Naive B cell (primary cell): Measurements from ENCODE around the gene CHST3. TPM values are rescaled to one million over a fixed set of nuclear protein-coding genes. Genes with fewer than 3 reads are reported as not detected.
"Not testable (repeated sequence)": the region's sequence is repeated elsewhere in the genome, so short reads cannot be mapped to it uniquely, and the experiment has no call there.

ENCODE experiments used
- ATAC-seq, 2 donors: fragments of 150-1000 bp; cut with Tn5 transposase; 2 replicates each; pipeline ENCODE4 v1.10.0; 2021; ENCODE audit warnings: low read depth in 2 of 2, mild to moderate bottlenecking in 2 of 2, moderate library complexity in 2 of 2
- DNase-seq: peaks from one replicate; pipeline ENCODE4 v3.0.0; 2022
- H3K27ac Mint-ChIP-seq, 6 donors: one replicate each; pipeline ENCODE4 v1.8.0; 2020 to 2022; ENCODE audit warnings: mild to moderate bottlenecking in 6 of 6, mixed read lengths in 6 of 6, moderate library complexity in 5 of 6, inconsistent platforms in 2 of 6
- H3K27me3 Mint-ChIP-seq, 3 donors: one replicate each; pipeline ENCODE4 v1.8.0; 2021 to 2022; ENCODE audit warnings: mixed read lengths in 3 of 3, mild to moderate bottlenecking in 1 of 3
- H3K36me3 Mint-ChIP-seq, 2 donors: one replicate each; pipeline ENCODE4 v1.8.0; 2020 to 2022; ENCODE audit warnings: mixed read lengths in 2 of 2, inconsistent platforms in 1 of 2, mild to moderate bottlenecking in 1 of 2
- H3K4me1 Mint-ChIP-seq, 3 donors: one replicate each; pipeline ENCODE4 v1.8.0; 2020 to 2022; ENCODE audit warnings: mixed read lengths in 3 of 3, inconsistent platforms in 1 of 3, mild to moderate bottlenecking in 1 of 3, moderate library complexity in 1 of 3
- H3K4me3 Mint-ChIP-seq, 8 donors: one replicate each; pipeline ENCODE4 v1.8.0; 2020 to 2022; ENCODE audit warnings: mild to moderate bottlenecking in 8 of 8, mixed read lengths in 8 of 8, moderate library complexity in 8 of 8, inconsistent platforms in 2 of 8
- H3K9me3 Mint-ChIP-seq, 7 donors: one replicate each; pipeline ENCODE4 v1.8.0; 2020 to 2022; ENCODE audit warnings: mixed read lengths in 7 of 7, mild to moderate bottlenecking in 5 of 7, inconsistent platforms in 2 of 7, moderate library complexity in 1 of 7
- polyA plus RNA-seq, 6 donors: library from polyadenylated mRNA; unstranded; fragments of 300-500 nt; fragmentation: Illumina TruSeq; gene quantifications; one replicate each; pipeline ENCODE4 v1.2.3, GENCODE V29; 2021; ENCODE audit warnings: low read depth in 6 of 6

Gene CHST3
- polyA plus RNA-seq, 6 donors from 2014 or later = not detected

GRCh38 chr10:71959526-71959925, 4.7 kb upstream of the CHST3 start:
- Mint-ChIP-seq H3K9me3 (peaks cover 8 to 21% (median 18%) of the 10 kb centered on the region in 7 donors), H3K27me3 (peaks cover 25 to 57% (median 33%) of the 10 kb centered on the region in 3 donors), H3K4me1 (peaks cover 0 to 14% (median 8%) of the 10 kb centered on the region in 3 donors), H3K36me3 (peaks cover 0 to 15% of the 10 kb centered on the region in 2 donors), H3K4me3 (no peak overlapping the region), H3K27ac (no peak overlapping the region)
- no peak for DNase-seq
- no peak for ATAC-seq

GRCh38 chr10:71961831-71962230, 2.4 kb upstream of the CHST3 start:
- Mint-ChIP-seq H3K36me3 (peaks cover 0 to 15% of the 10 kb centered on the region in 2 donors), H3K9me3 (peaks cover 0 to 4% (median 3%) of the 10 kb centered on the region in 7 donors), H3K27me3 (peaks cover 47 to 68% (median 48%) of the 10 kb centered on the region in 3 donors), H3K4me3 (peak overlapping the region in 1 of 8 donors; percentile 35), H3K27ac (peak overlapping the region in 1 of 6 donors; percentile 38), H3K4me1 (peaks cover 6 to 28% (median 12%) of the 10 kb centered on the region in 3 donors)
- DNase-seq (no peak), ATAC-seq (no peak)

GRCh38 chr10:71962901-71963300, 1.3 kb upstream of the CHST3 start:
- H3K4me1 Mint-ChIP-seq = peaks cover 6 to 28% (median 9%) of the 10 kb centered on the region in 3 donors
- peak overlapping the region in 5 of 8 donors; percentile 4 to 65 (median 43) for H3K4me3 Mint-ChIP-seq
- no peak overlapping the region for H3K27ac Mint-ChIP-seq
- DNase-seq (no peak), ATAC-seq (no peak)
- peaks cover 0 to 4% (median 2%) of the 10 kb centered on the region in 7 donors for H3K9me3 Mint-ChIP-seq
- peaks cover 0 to 15% of the 10 kb centered on the region in 2 donors for H3K36me3 Mint-ChIP-seq
- peaks cover 54 to 70% (median 56%) of the 10 kb centered on the region in 3 donors for H3K27me3 Mint-ChIP-seq

GRCh38 chr10:71963351-71964097, 671 bp upstream of the CHST3 start:
- peaks cover 0 to 4% (median 2%) of the 10 kb centered on the region in 7 donors for H3K9me3 Mint-ChIP-seq
- H3K4me1 Mint-ChIP-seq = peaks cover 6 to 25% (median 9%) of the 10 kb centered on the region in 3 donors
- no peak overlapping the region for H3K27ac Mint-ChIP-seq
- DNase-seq = no peak
- no peak for ATAC-seq
- H3K27me3 Mint-ChIP-seq = peaks cover 60 to 72% (median 62%) of the 10 kb centered on the region in 3 donors
- peak overlapping the region in 4 of 8 donors; percentile 2 to 65 (median 24) for H3K4me3 Mint-ChIP-seq
- peaks cover 0 to 15% of the 10 kb centered on the region in 2 donors for H3K36me3 Mint-ChIP-seq

- ATAC-seq (no peak), DNase-seq (no peak)
- H3K4me1 Mint-ChIP-seq = peaks cover 4 to 18% (median 6%) of the 10 kb centered on the region in 3 donors
- peak overlapping the region in 7 of 8 donors; percentile 62 to 78 (median 73) for H3K4me3 Mint-ChIP-seq
- H3K9me3 Mint-ChIP-seq = peaks cover 0 to 4% (median 2%) of the 10 kb centered on the region in 7 donors
- H3K27ac Mint-ChIP-seq = no peak overlapping the region
- H3K36me3 Mint-ChIP-seq = peaks cover 0 to 15% of the 10 kb centered on the region in 2 donors
- H3K27me3 Mint-ChIP-seq = peaks cover 54 to 70% (median 63%) of the 10 kb centered on the region in 3 donors
Observed at GRCh38 chr10:71964743-71965515, 734 bp downstream of the CHST3 start.

GRCh38 chr10:71965623-71966022, 1.4 kb downstream of the CHST3 start:
- peaks cover 0 to 15% of the 10 kb centered on the region in 2 donors for H3K36me3 Mint-ChIP-seq
- ATAC-seq (no peak), DNase-seq (no peak)
- H3K4me3 Mint-ChIP-seq = peak overlapping the region in 6 of 8 donors; percentile 25 to 73 (median 51)
- H3K27me3 Mint-ChIP-seq = peaks cover 54 to 70% (median 63%) of the 10 kb centered on the region in 3 donors
- H3K9me3 Mint-ChIP-seq = peaks cover 0 to 4% (median 2%) of the 10 kb centered on the region in 7 donors
- H3K4me1 Mint-ChIP-seq = peaks cover 4 to 18% (median 6%) of the 10 kb centered on the region in 3 donors
- H3K27ac Mint-ChIP-seq = no peak overlapping the region

- H3K27me3 Mint-ChIP-seq = peaks cover 50 to 67% (median 60%) of the 10 kb centered on the region in 3 donors
- ATAC-seq (no peak), DNase-seq (no peak)
- H3K9me3 Mint-ChIP-seq = peaks cover 0 to 4% (median 2%) of the 10 kb centered on the region in 7 donors
- H3K4me3 Mint-ChIP-seq = peak overlapping the region in 2 of 8 donors; percentile 20 to 62
- peaks cover 0 to 14% of the 10 kb centered on the region in 2 donors for H3K36me3 Mint-ChIP-seq
- H3K4me1 Mint-ChIP-seq = peaks cover 4 to 18% (median 6%) of the 10 kb centered on the region in 3 donors
- no peak overlapping the region for H3K27ac Mint-ChIP-seq
Observed at GRCh38 chr10:71966046-71967004, 2.1 kb downstream of the CHST3 start.

- H3K27ac Mint-ChIP-seq, DNase-seq, H3K9me3 Mint-ChIP-seq, ATAC-seq, H3K4me3 Mint-ChIP-seq, H3K36me3 Mint-ChIP-seq: not testable (repeated sequence)
- H3K4me1 Mint-ChIP-seq = peaks cover 4 to 13% (median 6%) of the 10 kb centered on the region in 3 donors
- H3K27me3 Mint-ChIP-seq = peaks cover 34 to 55% (median 48%) of the 10 kb centered on the region in 3 donors
Observed at GRCh38 chr10:71967958-71968357, 3.8 kb downstream of the CHST3 start.

GRCh38 chr10:71968553-71969474, 4.6 kb downstream of the CHST3 start:
- no peak for DNase-seq
- ATAC-seq = no peak
- peaks cover 4 to 13% (median 6%) of the 10 kb centered on the region in 3 donors for H3K4me1 Mint-ChIP-seq
- H3K9me3 Mint-ChIP-seq = no peaks in the 10 kb centered on the region
- peaks cover 29 to 51% (median 48%) of the 10 kb centered on the region in 3 donors for H3K27me3 Mint-ChIP-seq
- H3K27ac Mint-ChIP-seq = no peak overlapping the region
- no peak overlapping the region for H3K4me3 Mint-ChIP-seq
- H3K36me3 Mint-ChIP-seq = no peaks in the 10 kb centered on the region

- Mint-ChIP-seq H3K9me3 (no peaks in the 10 kb centered on the region), H3K36me3 (no peaks in the 10 kb centered on the region), H3K27me3 (peaks cover 29 to 51% (median 45%) of the 10 kb centered on the region in 3 donors), H3K27ac (peak overlapping the region in 1 of 6 donors; percentile 4), H3K4me3 (no peak overlapping the region), H3K4me1 (peaks cover 2 to 11% (median 4%) of the 10 kb centered on the region in 3 donors)
- DNase-seq = no peak
- no peak for ATAC-seq
Observed at GRCh38 chr10:71969929-71970328, 5.7 kb downstream of the CHST3 start.

- Mint-ChIP-seq H3K27ac (no peak overlapping the region), H3K4me1 (peaks cover 0 to 7% (median 0%) of the 10 kb centered on the region in 3 donors), H3K4me3 (no peak overlapping the region), H3K36me3 (no peaks in the 10 kb centered on the region), H3K27me3 (peaks cover 28 to 47% (median 41%) of the 10 kb centered on the region in 3 donors), H3K9me3 (no peaks in the 10 kb centered on the region)
- ATAC-seq (no peak), DNase-seq (no peak)
Observed at GRCh38 chr10:71970331-71970730, 6.1 kb downstream of the CHST3 start.
